GM12892 (cell line): ENCODE measurements around the gene CTSL.

ENCODE experiments used
- POLR2A ChIP-seq: IDR thresholded peaks from 2 replicates; pipeline ENCODE4 v1.6.1; 2011; ENCODE audit warnings: low read depth, low read length, control low read depth
- POLR2AphosphoS5 ChIP-seq: IDR thresholded peaks from 2 replicates; pipeline ENCODE4 v1.6.1; 2011; ENCODE audit warnings: low read depth, low read length, control low read depth

DNA sequence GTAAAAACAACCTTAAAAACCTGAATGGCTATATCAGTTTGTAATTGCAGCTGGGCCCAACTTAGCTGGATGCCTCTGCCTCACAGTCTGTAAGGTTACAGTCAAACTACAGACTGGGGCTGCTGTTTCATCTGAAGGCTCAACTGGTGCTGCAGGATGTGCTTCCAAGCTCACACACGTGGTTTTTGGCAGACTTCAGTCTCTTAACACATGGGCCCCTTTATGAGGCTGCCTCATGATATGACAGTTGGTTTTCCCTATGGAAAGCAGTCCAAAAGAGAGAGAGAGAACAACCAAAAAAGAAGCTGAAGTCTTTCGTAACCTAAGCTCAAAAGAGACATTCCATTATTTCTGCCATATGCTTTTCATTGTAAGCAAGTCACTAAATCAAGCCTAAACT lies 27.4 kb downstream of the CTSL start:
- TF ChIP-seq POLR2A (no peak), POLR2AphosphoS5 (no peak)
